BE2C (cell line): ENCODE measurements around the gene ABHD1. TPM values are rescaled to one million over a fixed set of nuclear protein-coding genes. Genes with fewer than 3 reads are reported as not detected.
"Not testable (repeated sequence)": the region's sequence is repeated elsewhere in the genome, so short reads cannot be mapped to it uniquely, and the experiment has no call there.

ENCODE experiments used
- DNase-seq: peaks from one replicate; pipeline ENCODE4 v3.0.0-alpha.2; 2020
- H3K27me3 ChIP-seq: fragments of 250-450 bp; sonication (Bioruptor Pico); 2 replicates; pipeline ENCODE4 v1.5.1; 2020; ENCODE audit warnings: mild to moderate bottlenecking
- H3K36me3 ChIP-seq: fragments of 250-450 bp; sonication (Bioruptor Pico); 2 replicates; pipeline ENCODE4 v1.5.1; 2020; ENCODE audit warnings: mild to moderate bottlenecking
- H3K4me1 ChIP-seq: fragments of 250-450 bp; sonication (Bioruptor Pico); 2 replicates; pipeline ENCODE4 v1.5.1; 2020
- H3K4me3 ChIP-seq: 2 replicates; pipeline ENCODE4 v1.5.1; 2011; ENCODE audit warnings: low read depth, low read length
- H3K9me3 ChIP-seq: fragments of 250-450 bp; sonication (Bioruptor Pico); 2 replicates; pipeline ENCODE4 v1.5.1; 2020
- polyA plus RNA-seq: library from polyadenylated mRNA; unstranded; fragments of >200 nt; gene quantifications from one replicate; pipeline ENCODE4 v1.2.1, GENCODE V29; 2012; ENCODE audit warnings: low read depth, missing spikeins; ENCODE audit not compliant: insufficient read length, insufficient read depth
- TF ChIP-seq, protein P1 (sequence below): IDR thresholded peaks from 2 replicates; pipeline ENCODE4 v1.5.1; 2012; ENCODE audit warnings: mild to moderate bottlenecking, low read depth, low read length

ABHD1 gene
- polyA plus RNA-seq, result 3.4 TPM

DNA sequence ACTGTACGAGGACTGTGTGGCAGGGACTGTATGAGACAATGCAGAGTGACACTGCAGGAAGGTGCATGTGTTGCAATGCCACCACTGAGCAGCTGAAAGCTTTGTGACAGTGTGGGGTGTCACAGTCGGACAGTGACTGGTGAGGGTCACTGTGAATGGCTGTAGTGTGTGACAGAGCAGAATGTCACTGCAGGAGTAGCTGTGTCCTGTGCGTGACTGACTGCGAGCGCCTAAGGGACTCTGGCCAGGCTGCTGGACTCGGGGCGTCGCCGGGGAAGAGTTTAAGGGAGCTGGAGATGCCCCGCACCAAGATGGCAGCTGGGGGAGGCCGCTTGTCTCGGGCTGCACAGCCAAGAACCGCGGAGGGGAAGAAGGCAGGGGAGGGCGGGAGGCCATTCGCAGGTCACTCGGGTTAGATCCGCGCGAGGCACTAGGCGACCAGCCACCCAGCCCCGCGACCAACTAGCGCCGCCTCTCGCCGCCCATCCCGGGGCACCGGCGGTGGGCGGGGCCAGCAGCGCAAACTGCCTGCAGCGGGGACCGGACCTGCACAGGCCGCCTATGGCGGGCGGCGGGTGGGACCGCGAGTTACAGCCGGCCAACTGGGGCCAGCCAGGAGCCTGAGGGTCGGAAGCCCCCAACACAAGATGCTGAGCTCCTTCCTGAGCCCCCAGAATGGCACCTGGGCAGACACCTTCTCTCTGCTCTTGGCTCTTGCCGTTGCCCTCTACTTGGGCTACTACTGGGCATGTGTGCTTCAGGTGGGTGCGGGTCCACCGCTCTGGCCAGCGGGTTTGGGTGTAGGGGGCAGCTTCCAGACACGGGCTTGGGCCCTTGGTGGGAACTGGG lies at the start of gene ABHD1:
TSS of gene ABHD1 (plus strand) at position 514 of the 849 bp plus-strand sequence. CDS start at position 648, 134 bp downstream.
- Histone ChIP-seq H3K9me3 (no peaks in the 10 kb centered on the region), H3K4me1 (no peaks in the 10 kb centered on the region; the same call in 1 of the 2 replicates), H3K27me3 (no peaks in the 10 kb centered on the region), H3K36me3 (no peaks in the 10 kb centered on the region), H3K4me3 (peak within 1 kb of the TSS; percentile 65)
- TF ChIP-seq, protein P1, sequence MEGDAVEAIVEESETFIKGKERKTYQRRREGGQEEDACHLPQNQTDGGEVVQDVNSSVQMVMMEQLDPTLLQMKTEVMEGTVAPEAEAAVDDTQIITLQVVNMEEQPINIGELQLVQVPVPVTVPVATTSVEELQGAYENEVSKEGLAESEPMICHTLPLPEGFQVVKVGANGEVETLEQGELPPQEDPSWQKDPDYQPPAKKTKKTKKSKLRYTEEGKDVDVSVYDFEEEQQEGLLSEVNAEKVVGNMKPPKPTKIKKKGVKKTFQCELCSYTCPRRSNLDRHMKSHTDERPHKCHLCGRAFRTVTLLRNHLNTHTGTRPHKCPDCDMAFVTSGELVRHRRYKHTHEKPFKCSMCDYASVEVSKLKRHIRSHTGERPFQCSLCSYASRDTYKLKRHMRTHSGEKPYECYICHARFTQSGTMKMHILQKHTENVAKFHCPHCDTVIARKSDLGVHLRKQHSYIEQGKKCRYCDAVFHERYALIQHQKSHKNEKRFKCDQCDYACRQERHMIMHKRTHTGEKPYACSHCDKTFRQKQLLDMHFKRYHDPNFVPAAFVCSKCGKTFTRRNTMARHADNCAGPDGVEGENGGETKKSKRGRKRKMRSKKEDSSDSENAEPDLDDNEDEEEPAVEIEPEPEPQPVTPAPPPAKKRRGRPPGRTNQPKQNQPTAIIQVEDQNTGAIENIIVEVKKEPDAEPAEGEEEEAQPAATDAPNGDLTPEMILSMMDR, result no peak
- peak; percentile 77 for DNase-seq

DNA sequence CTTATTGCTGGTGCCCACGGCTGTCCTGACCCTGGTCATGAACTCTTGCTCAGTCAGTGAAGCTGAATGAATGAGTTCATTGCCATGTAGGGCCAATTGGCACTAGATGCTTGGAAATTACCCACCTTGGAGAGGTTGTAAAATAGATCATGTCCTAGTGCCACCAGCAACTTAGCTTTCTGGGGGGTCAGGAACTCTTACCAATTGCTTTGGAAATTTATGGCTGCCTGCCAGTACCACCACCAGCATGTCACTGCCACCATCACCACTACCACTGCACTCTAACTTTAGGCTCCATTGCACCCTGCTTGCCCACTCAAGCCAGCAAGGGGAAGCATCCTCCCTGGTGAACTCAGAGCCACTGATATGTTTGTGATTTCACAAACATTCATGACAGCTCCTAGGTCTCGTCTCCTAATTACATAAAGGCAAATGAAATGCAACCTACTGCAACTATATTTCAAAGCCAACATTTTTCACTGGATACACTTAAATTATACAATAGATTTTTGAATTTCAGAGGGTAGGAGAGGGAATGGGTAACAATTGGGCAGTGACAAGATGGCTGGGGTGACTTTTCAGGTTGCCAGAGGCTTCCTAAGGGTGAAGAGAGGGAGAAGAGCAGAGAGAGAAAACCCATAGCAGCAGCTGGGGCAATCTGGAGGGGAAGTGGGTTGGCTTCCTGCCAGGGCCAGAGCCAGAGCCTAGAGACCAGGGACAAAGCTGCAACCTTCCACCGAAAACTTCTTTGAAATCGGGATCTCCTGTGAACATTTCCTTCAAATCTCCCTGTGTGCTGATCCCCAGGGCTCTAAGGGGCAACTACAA lies 48.7 kb upstream of the ABHD1 start:
- peak; percentile 85 for DNase-seq
- TF ChIP-seq, protein P1, result no peak
- no peaks in the 10 kb centered on the region for H3K9me3 ChIP-seq
- H3K4me3 ChIP-seq, result no peak overlapping the region
- no peaks in the 10 kb centered on the region for H3K27me3 ChIP-seq
- peaks cover 2% of the 10 kb centered on the region for H3K36me3 ChIP-seq
- peaks cover 33% of the 10 kb centered on the region for H3K4me1 ChIP-seq

DNA sequence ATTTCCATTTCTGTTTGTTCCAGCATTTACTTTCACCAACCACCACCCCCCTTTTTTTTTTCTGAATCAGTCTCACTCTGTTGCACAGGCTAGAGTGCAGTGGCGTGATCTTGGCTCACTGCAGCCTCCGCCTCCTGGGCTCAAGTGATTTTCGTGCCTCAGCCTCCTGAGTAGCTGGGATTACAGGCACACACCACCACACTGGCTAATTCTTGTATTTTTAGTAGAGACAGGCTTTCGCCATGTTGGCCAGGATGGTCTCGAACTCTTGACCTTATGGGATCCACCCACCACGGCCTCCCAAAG lies 48.1 kb upstream of the ABHD1 start:
- not testable (repeated sequence) for H3K4me3 ChIP-seq, H3K36me3 ChIP-seq, DNase-seq, H3K27me3 ChIP-seq, H3K9me3 ChIP-seq
- H3K4me1 ChIP-seq, result peaks cover 35% of the 10 kb centered on the region

DNA sequence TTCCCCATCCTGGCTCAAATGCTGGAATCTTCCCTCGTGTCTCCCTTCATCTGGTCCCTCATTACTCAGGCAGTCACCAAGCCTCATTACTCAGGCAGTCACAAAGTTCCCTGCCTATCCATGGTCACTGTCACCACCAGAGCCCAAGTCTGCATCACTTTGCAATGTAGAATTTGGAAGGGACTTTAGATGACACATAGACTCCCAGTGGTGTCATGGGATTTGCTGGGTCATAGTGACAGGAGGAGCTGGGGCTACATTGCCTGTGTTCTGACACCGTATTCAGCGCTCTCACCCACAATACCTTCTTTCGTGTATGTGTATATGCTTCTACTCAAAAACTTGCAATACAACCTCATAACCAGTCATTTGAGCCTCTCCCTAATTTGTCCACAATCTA lies 47.3 kb upstream of the ABHD1 start:
- Histone ChIP-seq H3K27me3 (no peaks in the 10 kb centered on the region), H3K4me1 (peaks cover 40% of the 10 kb centered on the region)

DNA sequence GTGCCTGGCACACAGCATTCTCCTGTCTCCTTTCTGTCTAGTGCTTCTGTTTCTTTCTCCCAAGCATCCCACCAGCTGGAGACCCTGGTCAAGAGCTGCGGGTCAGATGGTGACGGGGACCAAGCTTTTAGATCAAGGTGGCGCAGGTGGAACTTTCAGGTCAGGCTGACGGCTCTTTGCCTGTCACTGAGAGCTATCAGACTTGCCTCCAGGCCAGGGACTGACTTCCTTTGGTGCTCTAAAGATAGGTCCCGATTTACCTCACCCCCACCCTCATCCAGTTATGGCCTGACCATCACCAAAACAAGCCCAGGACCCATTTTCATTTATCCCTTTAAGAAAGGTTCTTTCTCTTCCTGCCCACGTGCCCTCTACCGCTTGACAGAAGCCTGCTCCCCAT lies 46.4 kb upstream of the ABHD1 start:
- Histone ChIP-seq H3K4me1 (peaks cover 46% of the 10 kb centered on the region), H3K27me3 (no peaks in the 10 kb centered on the region), H3K9me3 (no peaks in the 10 kb centered on the region), H3K36me3 (peaks cover 12% of the 10 kb centered on the region), H3K4me3 (no peak overlapping the region)
- TF ChIP-seq, protein P1, result no peak
- no peak for DNase-seq

More for the DNA sequence above, 47.3 kb upstream of the ABHD1 start:
- Histone ChIP-seq H3K4me3 (no peak overlapping the region), H3K9me3 (no peaks in the 10 kb centered on the region), H3K36me3 (peaks cover 4% of the 10 kb centered on the region)
- DNase-seq, result no peak
- TF ChIP-seq, protein P1, result no peak

DNA sequence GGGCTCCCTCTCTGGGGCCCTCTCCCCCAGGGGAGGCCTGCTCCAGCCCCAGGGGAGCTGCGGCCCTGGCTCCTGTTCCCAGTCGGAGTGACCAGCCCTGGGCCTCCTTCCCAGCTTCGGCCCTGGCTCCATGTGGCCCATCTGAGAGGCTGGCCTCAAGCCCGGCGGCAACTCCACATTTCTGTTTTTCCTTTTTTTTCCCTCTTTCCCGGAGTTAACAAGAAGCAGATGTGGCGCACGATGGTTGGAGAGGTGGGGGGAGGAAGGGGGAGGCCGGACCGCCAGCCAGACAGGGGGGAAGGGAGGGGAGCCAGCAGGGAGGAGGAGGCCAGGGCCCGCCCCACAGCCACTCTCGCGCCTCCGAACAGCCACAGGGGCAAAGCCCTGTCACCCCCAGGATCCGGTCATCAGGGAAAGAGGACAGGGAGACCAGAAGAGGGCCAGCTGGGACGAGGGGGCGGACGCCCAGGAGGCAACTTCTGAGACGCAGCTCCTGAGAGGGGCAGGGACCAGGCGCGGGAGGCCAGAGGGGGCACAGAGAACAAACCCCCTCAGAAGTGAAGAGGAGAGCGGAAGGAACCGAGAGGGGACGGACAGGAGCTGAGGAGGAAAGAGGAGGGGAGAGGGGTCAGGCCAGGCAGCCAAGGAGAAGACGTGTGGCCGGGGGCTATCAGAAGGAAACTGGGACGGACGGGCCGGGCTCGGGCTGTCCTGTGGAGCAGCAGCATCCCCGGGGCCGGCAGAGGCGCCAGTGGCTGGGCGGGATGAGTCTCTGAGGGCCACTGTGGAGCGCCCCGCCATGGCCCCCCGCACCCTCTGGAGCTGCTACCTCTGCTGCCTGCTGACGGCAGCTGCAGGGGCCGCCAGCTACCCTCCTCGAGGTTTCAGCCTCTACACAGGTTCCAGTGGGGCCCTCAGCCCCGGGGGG lies 45.1 kb upstream of the ABHD1 start, which contains the start of gene EMILIN1:
TSS of gene EMILIN1 (plus strand) at position 349 of the 928 bp plus-strand sequence. CDS start at position 800, 451 bp downstream.
- Histone ChIP-seq H3K9me3 (no peaks in the 10 kb centered on the region), H3K4me3 (peak within 1 kb of the TSS; percentile 93), H3K36me3 (peaks cover 22% of the 10 kb centered on the region), H3K27me3 (no peaks in the 10 kb centered on the region), H3K4me1 (peaks cover 43% of the 10 kb centered on the region)
- TF ChIP-seq, protein P1, result no peak
- peak; percentile 91 for DNase-seq
